ENCODE measurements around the gene UTF1.
"Not testable (repeated sequence)": the region's sequence is repeated elsewhere in the genome, so short reads cannot be mapped to it uniquely, and the experiment has no call there.

The UTF1 gene

DNA sequence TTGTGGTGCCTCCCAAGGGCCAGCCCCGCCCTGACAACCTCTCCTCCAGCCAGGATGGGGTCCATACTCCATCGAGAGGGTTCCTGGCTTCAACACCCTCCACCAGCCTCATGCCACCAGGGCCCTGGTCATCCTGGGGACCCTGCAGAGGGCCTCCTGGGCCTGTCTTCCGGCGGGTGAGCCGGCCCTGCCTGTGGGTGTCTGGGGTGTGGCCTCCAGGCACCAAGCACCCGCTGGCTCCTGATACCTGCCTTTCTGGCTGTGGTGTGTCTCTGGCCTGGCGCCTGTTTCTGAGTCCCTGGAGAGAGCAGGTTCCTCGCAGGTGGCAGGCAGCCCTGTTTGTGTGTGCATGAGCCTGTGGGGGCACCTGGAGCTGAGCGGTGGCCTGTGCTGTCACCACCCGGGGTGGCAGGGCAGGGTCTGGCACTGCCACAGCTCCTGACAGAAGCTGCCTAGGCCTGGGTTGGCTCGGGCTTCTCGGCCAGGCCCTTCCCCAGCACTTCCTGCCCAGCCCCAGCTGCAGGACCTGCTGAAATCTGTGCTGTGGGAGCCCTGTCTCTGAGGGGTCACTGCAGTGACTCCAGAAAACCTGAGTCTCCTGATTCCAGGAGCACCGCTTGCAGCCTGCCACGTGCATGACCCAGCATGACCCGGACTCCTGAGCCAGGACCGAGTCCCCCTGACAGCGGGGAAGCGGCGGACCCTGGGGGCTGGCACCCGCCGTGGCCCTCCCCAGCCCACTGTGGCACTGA lies 28.2 kb downstream of the UTF1 start:
- peak overlapping the region; percentile 44 to 98 (median 85) for H3K27ac ChIP-seq

DNA sequence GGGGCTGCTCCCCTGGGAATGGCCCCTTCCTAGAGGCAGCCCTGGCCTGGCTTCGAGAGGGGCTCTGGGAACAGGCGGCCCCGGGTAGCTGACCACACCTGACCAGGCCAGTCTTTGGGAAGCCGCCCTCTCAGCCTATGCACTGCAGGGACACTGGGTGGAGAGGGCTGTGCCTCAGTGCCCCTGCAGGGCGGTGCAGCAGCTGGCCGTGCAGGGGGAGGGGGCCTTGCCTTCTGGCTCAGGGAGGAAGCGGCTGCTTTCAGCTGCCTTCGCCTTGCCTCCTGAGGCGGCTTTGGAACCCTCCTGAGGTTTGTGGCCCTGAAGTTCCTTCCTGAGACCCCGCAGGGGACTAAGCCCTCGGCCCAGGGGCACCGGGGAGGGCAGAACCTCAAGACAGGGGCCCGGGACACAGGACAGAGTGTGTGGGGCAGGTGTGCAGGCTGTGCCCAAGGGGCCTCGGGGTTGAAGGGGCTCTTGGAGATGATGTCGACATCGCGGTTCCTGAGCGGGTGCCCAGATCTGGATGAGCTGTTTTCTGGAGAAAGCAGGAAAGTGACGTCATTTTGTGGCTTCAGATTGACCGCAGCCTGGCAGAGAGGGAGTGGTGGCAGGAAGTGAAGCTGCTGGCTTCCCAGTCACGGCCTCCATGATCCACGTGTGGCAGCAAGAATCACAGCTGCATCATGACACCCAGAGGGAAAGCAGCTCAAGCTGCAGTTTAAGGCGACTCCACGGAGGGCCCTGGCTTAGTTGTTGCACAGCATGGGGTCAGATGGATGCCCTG lies 29.0 kb downstream of the UTF1 start:
- H3K27ac ChIP-seq = peak overlapping the region; percentile 44 to 98 (median 85)

More for the DNA sequence above, 28.2 kb downstream of the UTF1 start:
- peak overlapping the region in 1 of 7 experiments; percentile 4 for H3K4me3 ChIP-seq

DNA sequence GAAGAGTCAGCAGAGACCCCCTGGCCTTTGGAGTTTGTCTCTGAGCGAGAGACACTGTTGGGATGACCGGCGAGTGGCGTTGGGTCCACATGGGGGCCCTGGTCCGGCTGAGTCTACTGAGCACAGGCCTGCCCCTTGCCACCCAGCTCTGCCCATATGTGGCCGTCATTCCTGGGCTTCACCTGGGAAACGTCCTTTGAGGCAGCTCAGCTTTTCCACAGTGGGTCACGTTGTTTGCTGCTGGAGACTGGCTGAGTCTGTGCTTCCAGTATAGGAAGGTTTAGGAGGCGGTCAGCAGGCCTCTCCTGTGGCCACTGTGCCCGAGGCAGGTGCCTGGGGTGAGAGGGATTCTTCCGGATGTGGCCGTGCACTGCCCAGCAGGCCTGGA lies 29.6 kb downstream of the UTF1 start:
- Histone ChIP-seq H3K27ac (peak overlapping the region in 19 of 21 experiments; percentile 57 to 98 (median 85)), H3K4me3 (no peak overlapping the region)

More for the DNA sequence above, 29.0 kb downstream of the UTF1 start:
- no peak overlapping the region for H3K4me3 ChIP-seq

DNA sequence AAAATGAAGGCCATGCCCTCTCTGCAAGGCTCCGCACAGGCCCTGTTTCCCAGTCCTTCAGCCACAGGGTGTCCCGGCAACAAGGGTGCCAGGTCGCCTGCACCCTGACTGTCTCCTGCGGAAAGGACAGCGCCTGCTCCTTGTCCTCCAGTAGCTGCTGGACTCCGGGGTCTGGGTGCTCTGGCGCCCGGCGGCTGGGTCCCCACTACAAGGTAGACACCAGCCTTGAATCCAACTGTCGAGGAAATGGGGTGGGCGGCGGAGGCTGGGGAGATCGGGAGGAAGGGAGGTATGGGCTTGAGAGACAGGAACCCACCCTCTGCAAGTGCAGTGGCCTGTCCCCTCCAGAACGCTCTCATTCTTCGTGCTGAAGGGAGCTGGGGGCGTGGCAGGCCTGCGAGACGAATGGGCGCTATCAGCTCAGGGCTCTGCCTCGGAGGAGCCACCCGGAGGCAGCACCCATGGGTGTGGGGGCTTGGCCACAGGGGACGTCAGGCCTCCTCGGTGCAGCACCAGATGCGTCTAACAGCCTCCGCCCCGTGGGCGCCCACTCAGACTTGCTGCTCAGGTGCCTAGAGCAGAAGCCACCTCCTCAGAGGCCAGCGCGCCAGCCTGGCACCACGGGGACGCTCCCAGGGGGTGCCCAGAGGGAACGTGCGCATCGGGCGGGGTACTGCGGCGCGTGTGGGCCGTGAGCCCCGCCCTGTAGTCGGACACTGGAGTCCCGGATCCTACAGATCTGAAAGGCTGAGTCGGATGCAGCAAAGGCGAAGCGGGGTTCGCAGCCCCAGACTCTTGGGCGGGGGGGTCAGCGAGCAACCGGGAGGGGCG lies 31.1 kb downstream of the UTF1 start:
- peak overlapping the region; percentile 53 to 86 (median 67) for H3K4me3 ChIP-seq

DNA sequence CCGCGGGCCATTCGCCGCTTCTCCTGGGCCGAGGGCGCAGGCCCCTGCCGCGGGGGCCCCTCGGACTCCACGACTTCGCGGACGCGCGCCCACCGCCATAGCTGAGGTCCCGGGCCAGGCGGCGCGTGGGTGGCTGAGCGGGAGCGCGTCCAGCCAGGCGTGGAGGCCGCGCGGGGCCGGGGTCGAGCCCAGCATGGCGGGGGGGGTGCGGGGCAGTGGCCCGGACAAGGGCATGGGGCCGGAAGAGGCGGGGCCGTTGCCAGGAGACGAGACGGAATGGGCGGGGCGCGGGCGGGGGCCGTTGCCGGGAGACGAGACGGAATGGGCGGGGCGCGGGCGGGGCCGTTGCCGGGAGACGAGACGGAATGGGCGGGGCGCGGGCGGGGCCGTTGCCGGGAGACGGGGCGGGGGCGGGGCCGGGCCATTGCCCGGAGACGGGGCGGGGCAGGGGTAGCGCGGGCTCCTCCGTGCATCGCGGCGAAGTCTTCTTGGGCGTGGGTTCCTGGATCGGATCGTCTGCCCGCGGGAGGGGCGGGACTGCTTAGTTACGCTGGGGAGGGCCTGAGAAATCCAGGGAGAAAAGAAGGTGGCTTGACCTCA lies 31.8 kb downstream of the UTF1 start:
- Histone ChIP-seq H3K27ac (peak overlapping the region; percentile 78 to 98 (median 93)), H3K4me3 (peak overlapping the region; percentile 53 to 86 (median 67))

More for the DNA sequence above, 31.1 kb downstream of the UTF1 start:
- H3K27ac ChIP-seq = peak overlapping the region; percentile 78 to 98 (median 93)

DNA sequence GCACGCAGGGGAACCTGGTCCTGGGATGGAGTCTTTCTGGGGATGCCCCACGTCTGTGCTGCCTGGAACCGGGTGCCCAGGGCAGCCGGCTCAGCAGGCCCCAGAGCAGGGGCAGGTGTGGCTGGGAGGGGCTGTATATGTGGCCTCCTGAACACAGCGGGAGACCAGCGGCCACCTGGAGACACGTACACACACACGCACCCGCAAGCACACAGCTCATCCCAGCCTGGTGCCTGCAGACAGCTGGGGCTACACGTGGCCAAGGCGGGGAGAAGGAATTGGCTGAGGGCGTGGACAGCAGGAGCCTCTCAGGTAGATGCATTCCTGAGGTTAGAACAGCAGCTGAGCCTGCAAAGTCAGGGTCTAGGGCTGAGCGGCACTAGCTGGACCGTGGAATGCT lies 32.7 kb downstream of the UTF1 start:
- no peak overlapping the region for H3K4me3 ChIP-seq
- H3K27ac ChIP-seq = peak overlapping the region in 16 of 21 experiments; percentile 44 to 89 (median 64)

DNA sequence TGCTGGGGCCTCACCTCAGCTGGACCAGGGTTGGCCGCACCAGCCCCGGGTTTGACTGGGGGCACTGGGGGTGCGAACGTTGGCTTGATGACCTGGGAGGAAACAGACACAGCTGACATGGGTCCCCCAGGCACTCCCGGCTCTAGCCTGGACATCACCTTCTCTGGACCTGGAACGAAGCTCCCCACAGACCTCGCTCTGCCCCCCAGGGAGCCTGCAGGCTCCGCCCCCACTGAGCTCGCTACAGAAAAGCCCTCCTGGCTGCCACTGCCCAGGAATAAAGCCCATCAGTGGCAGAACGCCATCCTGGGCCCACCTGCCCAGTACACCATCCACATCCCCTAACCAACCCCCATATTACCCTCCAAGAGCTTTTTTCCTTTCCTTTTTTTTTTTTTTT lies 33.7 kb downstream of the UTF1 start:
- Histone ChIP-seq H3K4me3 (no peak overlapping the region), H3K27ac (peak overlapping the region in 1 of 21 experiments; percentile 80)

DNA sequence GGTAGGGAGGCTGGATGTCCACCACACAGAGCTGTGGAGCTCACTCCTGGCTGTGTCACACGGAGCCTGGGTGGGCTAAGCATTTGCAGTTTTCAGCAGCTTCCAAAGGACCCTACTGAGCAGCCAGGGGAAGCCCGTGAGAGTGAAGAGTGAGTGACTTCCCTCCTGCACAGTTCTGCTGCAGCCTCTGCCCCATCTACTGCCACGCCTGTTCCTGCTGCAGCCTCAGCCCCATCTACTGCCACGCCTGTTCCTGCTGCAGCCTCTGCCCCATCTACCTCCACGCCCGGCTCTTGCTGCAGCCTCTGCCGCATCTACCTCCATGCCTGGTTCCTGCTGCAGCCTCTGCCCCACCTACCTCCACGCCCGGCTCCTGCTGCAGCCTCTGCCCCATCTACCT lies 34.4 kb downstream of the UTF1 start:
- H3K27ac ChIP-seq = peak overlapping the region in 5 of 21 experiments; percentile 8 to 80 (median 30)
- H3K4me3 ChIP-seq = no peak overlapping the region

DNA sequence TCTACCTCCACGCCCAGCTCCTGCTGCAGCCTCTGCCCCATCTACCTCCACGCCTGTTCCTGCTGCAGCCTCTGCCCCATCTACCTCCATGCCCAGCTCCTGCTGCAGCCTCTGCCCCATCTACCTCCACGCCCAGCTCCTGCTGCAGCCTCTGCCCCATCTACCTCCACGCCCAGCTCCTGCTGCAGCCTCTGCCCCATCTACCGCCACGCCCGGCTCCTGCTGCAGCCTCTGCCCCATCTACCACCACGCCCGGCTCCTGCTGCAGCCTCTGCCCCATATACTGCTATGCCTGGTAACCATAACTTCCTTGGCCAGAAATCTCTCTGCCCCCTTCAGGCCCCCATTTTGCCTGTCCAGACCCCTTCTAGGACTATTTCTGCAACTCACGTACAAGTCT lies 35.0 kb downstream of the UTF1 start:
- H3K27ac ChIP-seq = peak overlapping the region in 3 of 21 experiments; percentile 30 to 80 (median 67)
- not testable (repeated sequence) for H3K4me3 ChIP-seq

DNA sequence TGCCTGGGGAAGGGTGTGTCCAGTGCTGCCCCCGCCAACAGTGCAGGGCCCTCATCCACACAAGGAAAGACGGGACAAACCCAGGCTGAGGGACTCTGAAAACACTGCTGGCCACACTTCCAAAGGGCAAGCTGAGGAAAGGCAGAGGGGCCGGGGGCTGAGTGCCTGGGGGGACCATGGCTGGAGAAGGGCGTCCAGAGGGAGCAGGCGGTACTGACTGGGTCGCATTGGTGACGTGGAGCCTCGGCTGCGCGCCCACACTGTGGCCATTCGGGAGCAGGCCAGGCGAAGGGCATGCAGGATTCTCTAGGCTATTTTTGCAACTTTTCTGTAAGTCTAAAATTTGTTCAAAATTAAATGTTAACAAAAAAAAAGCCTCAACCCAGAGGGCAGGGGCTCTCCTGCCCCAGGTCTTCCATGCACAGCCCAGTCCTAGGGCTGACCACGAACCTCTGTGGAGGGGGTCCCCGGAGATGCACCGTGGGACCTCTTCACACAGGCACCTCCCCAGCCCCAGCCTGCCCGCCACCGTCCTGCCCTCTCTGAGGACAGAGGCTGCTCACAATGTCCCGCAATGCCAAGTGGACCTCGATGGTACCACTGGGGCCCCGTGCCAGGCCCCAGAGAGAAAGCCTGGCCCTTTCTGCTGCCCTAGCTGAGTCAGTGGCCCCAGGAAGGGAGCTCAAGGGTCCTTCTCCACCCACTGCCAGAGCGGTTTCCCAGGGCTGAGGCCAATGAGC lies 36.2 kb downstream of the UTF1 start:
- no peak overlapping the region for H3K4me3 ChIP-seq
- no peak overlapping the region for H3K27ac ChIP-seq

DNA sequence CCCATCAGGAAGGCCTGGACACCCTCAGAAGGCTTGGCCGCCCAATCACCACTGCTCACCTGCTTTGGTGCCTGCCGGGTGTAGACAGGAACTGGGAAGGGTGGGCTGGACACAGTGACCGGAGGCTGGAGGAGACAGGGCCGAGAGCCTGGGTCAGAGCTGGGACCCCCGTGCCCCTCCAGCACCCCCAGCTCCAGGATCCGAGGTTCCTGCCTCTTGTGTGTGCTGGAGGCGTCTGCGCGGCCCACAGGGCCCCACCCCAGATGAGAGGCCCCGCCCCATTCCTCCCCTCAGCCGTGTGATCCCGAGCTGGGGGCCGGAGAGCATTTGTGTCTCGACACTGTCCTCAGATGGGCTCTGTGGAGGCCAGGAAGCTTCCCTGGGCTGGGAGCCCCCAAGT lies 37.3 kb downstream of the UTF1 start:
- Histone ChIP-seq H3K27ac (no peak overlapping the region), H3K4me3 (no peak overlapping the region)

DNA sequence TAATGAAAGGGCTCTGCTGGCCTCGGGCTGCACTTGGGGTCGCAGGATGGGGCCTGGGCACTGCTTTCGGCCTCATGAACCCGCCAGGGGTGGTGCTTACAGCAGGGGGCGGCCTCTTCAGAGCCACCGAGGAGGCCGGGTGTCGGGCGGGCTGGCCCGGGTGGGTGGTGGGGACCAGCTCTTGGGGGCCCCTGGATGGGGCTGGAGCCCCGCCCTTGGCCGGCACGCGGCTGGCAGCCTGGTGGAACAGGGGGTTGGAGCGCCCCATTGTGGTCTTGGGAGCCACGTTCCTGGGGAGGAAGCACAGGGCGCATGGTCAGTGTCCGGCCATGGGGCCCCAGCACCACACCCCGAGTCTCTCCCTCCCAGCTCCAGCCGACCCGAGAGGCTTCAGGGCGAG lies 37.8 kb downstream of the UTF1 start:
- Histone ChIP-seq H3K27ac (no peak overlapping the region), H3K4me3 (no peak overlapping the region)

DNA sequence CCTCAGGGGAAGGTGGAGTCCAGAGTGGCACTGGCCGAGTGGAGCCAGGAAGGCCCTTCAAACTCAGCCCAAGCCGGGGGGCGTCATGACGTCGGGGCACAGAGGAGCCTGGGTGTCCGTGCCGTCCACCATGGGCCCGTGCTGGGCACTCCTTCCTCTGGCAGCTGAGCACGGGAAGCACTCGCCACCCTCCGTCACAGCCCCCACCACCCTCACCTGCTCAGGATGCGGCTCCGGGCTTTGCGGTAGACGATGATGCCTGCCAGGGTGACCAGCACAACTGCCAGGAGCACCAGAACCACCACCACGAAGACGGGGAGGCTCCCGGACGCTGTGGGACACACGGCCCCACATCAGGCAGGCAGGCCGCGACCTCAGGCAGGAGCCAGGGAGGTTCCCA lies 38.5 kb downstream of the UTF1 start:
- Histone ChIP-seq H3K27ac (no peak overlapping the region), H3K4me3 (no peak overlapping the region)

DNA sequence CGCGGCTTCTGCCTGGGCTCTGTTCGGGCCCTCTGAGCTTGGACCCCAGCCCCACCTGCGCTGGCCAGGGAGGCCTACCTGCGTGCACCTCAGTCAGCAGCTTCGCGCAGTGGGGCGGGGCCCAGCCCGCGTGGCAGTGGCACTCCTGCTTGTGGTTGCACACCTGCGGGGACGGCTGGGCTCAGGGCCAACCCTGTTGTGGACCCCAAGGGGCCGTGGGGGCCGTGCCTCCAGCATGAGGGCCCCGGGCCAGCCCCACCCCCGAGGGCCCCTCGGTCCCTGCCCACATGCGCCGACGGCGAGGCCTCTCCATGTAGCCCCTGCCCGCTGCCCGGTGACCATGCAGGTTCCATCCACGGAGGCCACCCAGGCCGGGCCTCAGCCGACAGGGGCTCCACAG lies 39.4 kb downstream of the UTF1 start:
- Histone ChIP-seq H3K27ac (no peak overlapping the region), H3K4me3 (no peak overlapping the region)

DNA sequence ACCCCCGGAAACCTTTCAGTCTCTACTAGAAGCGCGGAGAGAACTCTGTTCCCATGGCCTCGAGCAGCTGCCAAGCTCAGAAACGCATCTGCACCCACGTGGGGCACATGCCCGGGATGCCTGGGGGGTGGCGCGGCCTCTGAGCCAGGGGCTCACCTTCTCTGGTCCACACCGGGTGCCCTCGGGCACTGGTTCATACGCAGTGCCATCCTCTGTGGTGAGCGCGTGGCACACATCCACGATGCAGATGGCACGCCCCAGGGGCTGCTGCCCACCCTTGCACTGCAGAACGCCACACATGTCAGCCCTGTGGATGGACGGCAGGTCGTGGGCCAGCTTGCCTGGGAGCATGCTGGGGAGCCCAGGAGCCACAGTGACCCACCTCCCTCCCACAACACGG lies 40.2 kb downstream of the UTF1 start:
- no peak overlapping the region for H3K27ac ChIP-seq
- no peak overlapping the region for H3K4me3 ChIP-seq

DNA sequence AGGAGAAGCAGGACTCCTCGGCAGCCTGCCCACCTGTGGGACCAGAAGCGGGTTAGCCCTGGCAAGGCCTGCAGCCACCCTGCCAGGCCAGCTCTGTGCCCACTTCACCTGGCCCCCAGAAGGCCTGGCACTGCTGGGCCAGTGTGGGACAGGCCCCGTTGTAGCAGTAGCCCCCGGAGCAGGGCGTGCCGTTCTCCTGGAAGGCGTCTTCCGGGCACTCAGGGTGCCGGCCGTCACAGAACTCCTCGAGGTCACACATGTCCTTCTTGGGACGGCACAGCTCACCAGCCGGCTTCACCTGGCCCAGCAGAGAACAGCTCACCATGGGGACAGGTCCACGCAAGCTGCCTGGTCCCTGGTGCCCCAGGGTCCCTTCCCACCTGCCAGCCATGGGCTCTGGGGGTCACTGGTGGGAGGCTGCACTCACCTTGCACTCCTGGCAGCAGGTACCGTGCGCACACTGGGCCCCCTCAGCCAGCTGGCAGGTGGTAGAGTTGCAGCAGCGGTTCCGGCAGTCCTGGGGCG lies 40.8 kb downstream of the UTF1 start:
- H3K4me3 ChIP-seq = no peak overlapping the region

DNA sequence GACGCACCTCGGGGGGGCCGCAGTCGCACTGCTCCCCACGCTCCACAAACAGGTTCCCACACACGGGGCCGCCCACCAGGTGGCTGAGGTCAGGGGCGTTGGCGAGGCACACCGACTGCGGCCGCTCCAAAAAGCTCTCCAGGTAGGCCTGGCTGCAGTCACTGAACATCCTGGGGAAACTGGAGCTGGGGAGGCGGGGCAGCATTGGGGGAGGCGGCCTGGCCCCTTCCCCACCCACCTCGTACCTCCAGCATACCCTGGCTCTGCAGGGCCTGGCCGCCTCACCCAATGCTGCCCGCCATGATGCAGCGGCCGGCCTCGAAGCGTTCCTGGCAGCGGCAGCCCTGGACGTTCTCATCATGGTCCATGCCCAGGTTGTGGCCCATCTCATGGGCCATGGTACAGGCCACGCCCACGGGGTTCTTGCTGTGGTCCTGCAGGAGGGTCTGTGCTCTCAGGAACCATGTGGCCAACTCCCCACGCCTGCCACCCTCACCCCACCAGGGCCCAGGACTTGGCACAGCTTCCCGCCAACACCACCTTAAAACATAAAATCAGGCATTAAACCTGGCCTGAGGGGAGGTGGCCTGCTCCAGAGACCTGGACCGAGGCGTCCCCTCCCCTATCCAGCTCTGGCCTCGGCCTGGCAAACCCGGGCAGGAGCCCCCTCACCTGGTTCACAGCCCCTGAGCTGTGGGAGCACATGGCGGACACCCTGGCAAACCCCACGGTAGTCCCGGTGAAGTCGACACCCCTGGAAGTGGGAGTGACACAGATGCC lies 41.7 kb downstream of the UTF1 start:
- no peak overlapping the region for H3K4me3 ChIP-seq

More for the DNA sequence above, 40.8 kb downstream of the UTF1 start:
- H3K27ac ChIP-seq = no peak overlapping the region

More for the DNA sequence above, 41.7 kb downstream of the UTF1 start:
- no peak overlapping the region for H3K27ac ChIP-seq
